Measurements from ENCODE around the gene STEAP1B. TPM values are rescaled to one million over a fixed set of nuclear protein-coding genes. Genes with fewer than 3 reads are reported as not detected.

STEAP1B gene
- total and polyA plus RNA-seq, 2 experiments from 2014 or later = 27.7 to 31.6 TPM

- Histone ChIP-seq H3K27me3 (replicated peaks; ENCODE audit: insufficient read depth) (no peaks in the 10 kb centered on the region), H4K20me1 (ENCODE audit: insufficient read depth) (no peaks in the 10 kb centered on the region), H3K9me3 (ENCODE audit: low read depth) (no peaks in the 10 kb centered on the region), H3K4me3 (no peak overlapping the region), H2AFZ (no peak overlapping the region), H3K36me3 (ENCODE audit: low read depth) (no peaks in the 10 kb centered on the region), H3K79me2 (ENCODE audit: insufficient read depth) (no peaks in the 10 kb centered on the region), H3F3A (ENCODE audit: insufficient read depth) (no peaks in the 10 kb centered on the region), H3K9ac (no peak overlapping the region), H3K27ac (no peak overlapping the region), H3K4me2 (ENCODE audit: unreplicated experiment) (no peak overlapping the region), H3K4me1 (ENCODE audit: insufficient read depth) (peaks cover 3% of the 10 kb centered on the region; the same call in 1 of the 2 replicates), H3K9me2 (ENCODE audit: insufficient read depth) (no peaks in the 10 kb centered on the region)
- TF ChIP-seq EZH2 (IDR thresholded peaks at IDR 0.05; ENCODE audit: insufficient read depth, poor library complexity, severe bottlenecking) (no peak), EZH2phosphoT487 (IDR thresholded peaks at IDR 0.05; ENCODE audit: insufficient read depth, low read depth) (no peak)
- DNase-seq = no peak
- 57 to 63% methylated on average over 3 of the region's 3 CpGs for WGBS, 2 experiments (ENCODE audit: low coverage in 1 of 2, low lambda C conversion rate in 2 of 2, missing lambda C conversion rate in 2 of 2)
- in situ Hi-C loops (cut with MboI) = no loop called here
Observed at GRCh38 chr7:22447762-22448161, 52.2 kb downstream of the STEAP1B start.

GRCh38 chr7:22447008-22447407 is 53.0 kb downstream of the STEAP1B start:
- Histone ChIP-seq H3K27ac (no peak overlapping the region), H3K4me1 (ENCODE audit: insufficient read depth) (no peaks in the 10 kb centered on the region), H3K36me3 (ENCODE audit: low read depth) (no peaks in the 10 kb centered on the region), H3K4me3 (no peak overlapping the region), H3K79me2 (ENCODE audit: insufficient read depth) (no peaks in the 10 kb centered on the region), H3F3A (ENCODE audit: insufficient read depth) (no peaks in the 10 kb centered on the region), H3K4me2 (ENCODE audit: unreplicated experiment) (no peak overlapping the region), H4K20me1 (ENCODE audit: insufficient read depth) (no peaks in the 10 kb centered on the region), H3K27me3 (replicated peaks; ENCODE audit: insufficient read depth) (no peaks in the 10 kb centered on the region), H3K9me2 (ENCODE audit: insufficient read depth) (no peaks in the 10 kb centered on the region), H3K9ac (no peak overlapping the region), H3K9me3 (ENCODE audit: low read depth) (no peaks in the 10 kb centered on the region), H2AFZ (no peak overlapping the region)
- TF ChIP-seq EZH2 (IDR thresholded peaks at IDR 0.05; ENCODE audit: insufficient read depth, poor library complexity, severe bottlenecking) (no peak), EZH2phosphoT487 (IDR thresholded peaks at IDR 0.05; ENCODE audit: insufficient read depth, low read depth) (no peak)
- in situ Hi-C loops (cut with MboI) = no loop called here
- DNase-seq = no peak

DNA sequence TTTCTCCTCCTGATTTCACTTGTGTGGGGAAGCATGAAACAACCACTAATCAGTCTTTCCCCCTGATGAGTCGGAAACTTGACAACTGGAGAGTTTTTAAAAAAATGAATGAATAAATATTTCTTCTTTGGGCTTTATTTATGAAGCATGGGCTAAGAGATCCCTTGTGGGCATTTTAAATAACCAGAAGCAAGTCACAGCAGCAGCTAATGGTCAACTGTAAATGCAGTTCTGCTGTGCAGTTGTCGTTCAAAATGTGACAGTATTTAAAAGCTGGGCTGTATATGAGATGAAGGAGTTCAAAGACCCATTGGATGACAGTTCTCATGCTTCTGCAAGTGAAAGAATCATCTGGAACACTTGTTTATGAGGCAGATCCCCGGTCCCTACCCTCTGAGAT is 54.1 kb downstream of the STEAP1B start:
- Histone ChIP-seq H3K9ac (no peak overlapping the region), H3F3A (ENCODE audit: insufficient read depth) (no peaks in the 10 kb centered on the region), H3K27ac (no peak overlapping the region), H3K9me3 (ENCODE audit: low read depth) (no peaks in the 10 kb centered on the region), H3K27me3 (replicated peaks; ENCODE audit: insufficient read depth) (no peaks in the 10 kb centered on the region), H4K20me1 (ENCODE audit: insufficient read depth) (no peaks in the 10 kb centered on the region), H3K4me3 (no peak overlapping the region), H2AFZ (no peak overlapping the region), H3K4me2 (ENCODE audit: unreplicated experiment) (no peak overlapping the region), H3K36me3 (ENCODE audit: low read depth) (no peaks in the 10 kb centered on the region), H3K4me1 (ENCODE audit: insufficient read depth) (no peaks in the 10 kb centered on the region), H3K9me2 (ENCODE audit: insufficient read depth) (no peaks in the 10 kb centered on the region), H3K79me2 (ENCODE audit: insufficient read depth) (no peaks in the 10 kb centered on the region)
- no peak for DNase-seq
- in situ Hi-C loops (cut with MboI) = no loop called here
- TF ChIP-seq EZH2 (IDR thresholded peaks at IDR 0.05; ENCODE audit: insufficient read depth, poor library complexity, severe bottlenecking) = no peak
- no peak for TF ChIP-seq EZH2phosphoT487 (IDR thresholded peaks at IDR 0.05; ENCODE audit: insufficient read depth, low read depth)
- WGBS, 2 experiments (ENCODE audit: low coverage in 1 of 2, low lambda C conversion rate in 2 of 2, missing lambda C conversion rate in 2 of 2) = 50 to 56% methylated on average over 3 of the region's 3 CpGs

DNA sequence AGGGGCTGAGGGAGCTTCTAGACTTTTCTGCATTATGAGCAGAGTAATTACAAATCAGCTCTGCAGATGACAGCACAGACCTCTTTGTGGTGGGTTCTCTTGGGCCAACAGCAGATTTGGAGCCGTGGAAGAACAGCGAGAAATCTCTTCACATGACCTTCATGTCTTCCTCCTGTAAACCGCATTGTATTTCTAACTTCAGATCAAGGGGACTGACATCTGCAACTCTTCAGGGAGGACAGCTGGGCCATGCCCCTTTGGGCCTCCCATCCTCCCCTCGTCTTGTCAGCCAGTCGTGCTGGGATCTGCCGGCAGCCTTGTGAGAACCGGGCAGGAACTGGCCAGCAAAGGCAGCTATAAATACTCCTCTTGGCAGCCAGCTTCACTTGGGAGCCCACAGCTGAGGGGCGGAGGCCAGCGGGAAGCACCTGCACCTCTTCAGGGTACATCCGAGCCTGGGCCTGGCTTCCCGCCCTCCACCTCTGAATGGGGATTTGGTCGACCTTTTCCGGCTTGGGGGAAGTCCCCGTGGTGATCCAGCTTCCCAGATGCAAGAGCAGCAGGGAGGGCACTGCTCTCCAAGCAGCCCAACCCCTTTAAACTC is 54.7 kb downstream of the STEAP1B start:
- no peak for TF ChIP-seq EZH2phosphoT487 (IDR thresholded peaks at IDR 0.05; ENCODE audit: insufficient read depth, low read depth)
- TF ChIP-seq EZH2 (IDR thresholded peaks at IDR 0.05; ENCODE audit: insufficient read depth, poor library complexity, severe bottlenecking) = no peak
- in situ Hi-C loops (cut with MboI) = no loop called here
- no peak overlapping the region for H2AFZ ChIP-seq
- no peak overlapping the region for H3K4me2 ChIP-seq (ENCODE audit: unreplicated experiment)
- H3K4me1 ChIP-seq (ENCODE audit: insufficient read depth) = no peaks in the 10 kb centered on the region
- WGBS, 2 experiments (ENCODE audit: low coverage in 1 of 2, low lambda C conversion rate in 2 of 2, missing lambda C conversion rate in 2 of 2) = 39 to 48% methylated on average over 14 of the region's 14 CpGs
- no peak overlapping the region for H3K9ac ChIP-seq
- H3K9me2 ChIP-seq (ENCODE audit: insufficient read depth) = no peaks in the 10 kb centered on the region
- no peak overlapping the region for H3K4me3 ChIP-seq
- DNase-seq = no peak
- no peak overlapping the region for H3K27ac ChIP-seq
- no peaks in the 10 kb centered on the region for H3K27me3 ChIP-seq (replicated peaks; ENCODE audit: insufficient read depth)
- H3K79me2 ChIP-seq (ENCODE audit: insufficient read depth) = no peaks in the 10 kb centered on the region
- H3K36me3 ChIP-seq (ENCODE audit: low read depth) = no peaks in the 10 kb centered on the region
- no peaks in the 10 kb centered on the region for H3K9me3 ChIP-seq (ENCODE audit: low read depth)
- H4K20me1 ChIP-seq (ENCODE audit: insufficient read depth) = no peaks in the 10 kb centered on the region
- H3F3A ChIP-seq (ENCODE audit: insufficient read depth) = no peaks in the 10 kb centered on the region

All from GM23248 (cell line).